ENCODE measurements around the gene RNU6-8. TPM values are rescaled to one million over a fixed set of nuclear protein-coding genes. Genes with fewer than 3 reads are reported as not detected.

RNU6-8 gene
- total and polyA plus RNA-seq, 2 donors (not counting 1 experiment from before 2014, with no cell fraction given), result not detected

GRCh38 chr14:32183151-32184058 lies 19.7 kb downstream of the RNU6-8 start:
- no peak overlapping the region for H3K27ac ChIP-seq (ENCODE audit: insufficient read depth, low read length)
- no peaks in the 10 kb centered on the region for H4K20me1 ChIP-seq (ENCODE audit: control insufficient read depth, extremely low read depth, insufficient read depth, low read length)
- TF ChIP-seq EZH2 (IDR thresholded peaks at IDR 0.05; ENCODE audit: low read length, missing control alignments) (no peak), CTCF (conservative IDR thresholded peaks at IDR 0.05 in 1 of 2, IDR thresholded peaks at IDR 0.05 in 1 of 2; ENCODE audit: low read depth in 1 of 2, low read length in 2 of 2) (no peak)
- H3K4me2 ChIP-seq (ENCODE audit: extremely low read depth, insufficient read depth, low read length), result no peak overlapping the region
- no peaks in the 10 kb centered on the region for H3K36me3 ChIP-seq (ENCODE audit: control insufficient read depth, insufficient read depth, low read length)
- H3K27me3 ChIP-seq (ENCODE audit: control insufficient read depth, insufficient read depth, low read length), result no peaks in the 10 kb centered on the region
- H3K4me1 ChIP-seq (ENCODE audit: control insufficient read depth, extremely low read depth, insufficient read depth, low read length), result no peaks in the 10 kb centered on the region
- H3K4me3 ChIP-seq (replicated peaks in 1 of 4; ENCODE audit: control extremely low read depth in 1 of 4, insufficient read depth in 1 of 4, low read depth in 3 of 4, low read length in 4 of 4), result no peak overlapping the region
- no peak for DNase-seq (ENCODE audit: low read depth in 2 of 2)
- no peaks in the 10 kb centered on the region for H3K79me2 ChIP-seq (ENCODE audit: control insufficient read depth, insufficient read depth, low read length)
- H3K9ac ChIP-seq (ENCODE audit: insufficient read depth, low read length), result no peak overlapping the region
- H2AFZ ChIP-seq (ENCODE audit: low read length), result no peak overlapping the region
- no peaks in the 10 kb centered on the region for H3K9me3 ChIP-seq (ENCODE audit: control insufficient read depth, insufficient read depth, low read depth, low read length)

- H4K20me1 ChIP-seq (ENCODE audit: control insufficient read depth, extremely low read depth, insufficient read depth, low read length), result no peaks in the 10 kb centered on the region
- H3K9ac ChIP-seq (ENCODE audit: insufficient read depth, low read length), result no peak overlapping the region
- no peaks in the 10 kb centered on the region for H3K9me3 ChIP-seq (ENCODE audit: control insufficient read depth, insufficient read depth, low read depth, low read length)
- no peak overlapping the region for H3K4me3 ChIP-seq (replicated peaks in 1 of 4; ENCODE audit: control extremely low read depth in 1 of 4, insufficient read depth in 1 of 4, low read depth in 3 of 4, low read length in 4 of 4)
- H3K4me1 ChIP-seq (ENCODE audit: control insufficient read depth, extremely low read depth, insufficient read depth, low read length), result no peaks in the 10 kb centered on the region
- H3K27ac ChIP-seq (ENCODE audit: insufficient read depth, low read length), result no peak overlapping the region
- no peak overlapping the region for H2AFZ ChIP-seq (ENCODE audit: low read length)
- no peak for TF ChIP-seq CTCF (conservative IDR thresholded peaks at IDR 0.05 in 1 of 2, IDR thresholded peaks at IDR 0.05 in 1 of 2; ENCODE audit: low read depth in 1 of 2, low read length in 2 of 2)
- TF ChIP-seq EZH2 (IDR thresholded peaks at IDR 0.05; ENCODE audit: low read length, missing control alignments), result no peak
- no peaks in the 10 kb centered on the region for H3K79me2 ChIP-seq (ENCODE audit: control insufficient read depth, insufficient read depth, low read length)
- no peak for DNase-seq (ENCODE audit: low read depth in 2 of 2)
- no peak overlapping the region for H3K4me2 ChIP-seq (ENCODE audit: extremely low read depth, insufficient read depth, low read length)
- no peaks in the 10 kb centered on the region for H3K27me3 ChIP-seq (ENCODE audit: control insufficient read depth, insufficient read depth, low read length)
- H3K36me3 ChIP-seq (ENCODE audit: control insufficient read depth, insufficient read depth, low read length), result no peaks in the 10 kb centered on the region
These were observed 31.6 kb downstream of the RNU6-8 start for GRCh38 chr14:32171469-32171868.

- no peak overlapping the region for H3K4me3 ChIP-seq (replicated peaks in 1 of 4; ENCODE audit: control extremely low read depth in 1 of 4, insufficient read depth in 1 of 4, low read depth in 3 of 4, low read length in 4 of 4)
- no peaks in the 10 kb centered on the region for H3K79me2 ChIP-seq (ENCODE audit: control insufficient read depth, insufficient read depth, low read length)
- H3K4me2 ChIP-seq (ENCODE audit: extremely low read depth, insufficient read depth, low read length), result no peak overlapping the region
- H3K4me1 ChIP-seq (ENCODE audit: control insufficient read depth, extremely low read depth, insufficient read depth, low read length), result no peaks in the 10 kb centered on the region
- no peak for DNase-seq (ENCODE audit: low read depth in 2 of 2)
- TF ChIP-seq CTCF (conservative IDR thresholded peaks at IDR 0.05 in 1 of 2, IDR thresholded peaks at IDR 0.05 in 1 of 2; ENCODE audit: low read depth in 1 of 2, low read length in 2 of 2) (no peak), EZH2 (IDR thresholded peaks at IDR 0.05; ENCODE audit: low read length, missing control alignments) (no peak)
- H2AFZ ChIP-seq (ENCODE audit: low read length), result no peak overlapping the region
- H3K9ac ChIP-seq (ENCODE audit: insufficient read depth, low read length), result no peak overlapping the region
- H3K36me3 ChIP-seq (ENCODE audit: control insufficient read depth, insufficient read depth, low read length), result no peaks in the 10 kb centered on the region
- H3K27me3 ChIP-seq (ENCODE audit: control insufficient read depth, insufficient read depth, low read length), result no peaks in the 10 kb centered on the region
- no peak overlapping the region for H3K27ac ChIP-seq (ENCODE audit: insufficient read depth, low read length)
- no peaks in the 10 kb centered on the region for H3K9me3 ChIP-seq (ENCODE audit: control insufficient read depth, insufficient read depth, low read depth, low read length)
- no peaks in the 10 kb centered on the region for H4K20me1 ChIP-seq (ENCODE audit: control insufficient read depth, extremely low read depth, insufficient read depth, low read length)
These were observed 33.9 kb downstream of the RNU6-8 start for GRCh38 chr14:32169191-32169590.
